OCI-LY7 (cell line): Measurements from ENCODE around the gene HIF3A. TPM values are rescaled to one million over a fixed set of nuclear protein-coding genes. Genes with fewer than 3 reads are reported as not detected.

ENCODE experiments used
- BruUV-seq: library from RNA; stranded (reverse); fragments of 400-500 nt; replicated peaks from 2 replicates; lab custom pipeline; 2021; lab: Mats Ljungman, UMichigan
- CTCF ChIA-PET: fragments of 300-600 bp; sonication (Branson Sonifier 250); formaldehyde crosslinking; loops from one replicate; lab custom pipeline; 2022; ENCODE audit warnings: antibody characterized with exemption; ENCODE audit not compliant: unreplicated experiment; lab: Charles Lee
- POLR2A ChIA-PET: fragments of 300-600 bp; sonication (Branson Sonifier 250); formaldehyde crosslinking; loops from one replicate; lab custom pipeline; 2022; ENCODE audit warnings: antibody characterized with exemption; lab: Charles Lee
- DNase-seq: peaks from one replicate; pipeline ENCODE4 v3.0.0-alpha.2; 2015; ENCODE audit warnings: low spot score
- H2AFZ ChIP-seq: fragments of 200-600 bp; sonication (generic), shearing (Covaris generic); 2 replicates; pipeline ENCODE4 v1.6.1; 2014; ENCODE audit warnings: mild to moderate bottlenecking, antibody characterized with exemption, low read length, moderate library complexity
- H3K27ac ChIP-seq: fragments of 200-600 bp; sonication (generic); 2 replicates; pipeline ENCODE4 v1.5.1; 2014; ENCODE audit warnings: mixed run types, low read depth, mild to moderate bottlenecking, moderate library complexity, low read length, inconsistent platforms; ENCODE audit not compliant: poor library complexity, severe bottlenecking
- H3K36me3 ChIP-seq: fragments of 200-600 bp; sonication (generic); 2 replicates; pipeline ENCODE4 v1.6.1; 2014; ENCODE audit warnings: mild to moderate bottlenecking, antibody characterized with exemption, low read length, moderate library complexity, mixed read lengths; ENCODE audit not compliant: insufficient read depth
- H3K4me1 ChIP-seq: fragments of 200-600 bp; sonication (generic); 2 replicates; pipeline ENCODE4 v1.5.1; 2014; ENCODE audit warnings: mild to moderate bottlenecking, low read length; ENCODE audit not compliant: insufficient read depth, poor library complexity, severe bottlenecking
- H3K4me2 ChIP-seq: fragments of 200-600 bp; sonication (generic); 2 replicates; pipeline ENCODE4 v1.6.1; 2014; ENCODE audit warnings: mild to moderate bottlenecking, low read length
- H3K4me3 ChIP-seq: fragments of 200-600 bp; sonication (generic); 2 replicates; pipeline ENCODE4 v1.5.1; 2014; ENCODE audit warnings: mild to moderate bottlenecking, low read depth, low read length; ENCODE audit not compliant: poor library complexity, severe bottlenecking
- H3K79me2 ChIP-seq: fragments of 200-600 bp; sonication (generic); 2 replicates; pipeline ENCODE4 v1.6.1; 2016; ENCODE audit warnings: low read depth, mild to moderate bottlenecking, low read length, moderate library complexity, mixed read lengths; ENCODE audit not compliant: insufficient read depth
- H3K9me2 ChIP-seq: fragments of 200-600 bp; sonication (generic); 2 replicates; pipeline ENCODE4 v1.6.1; 2016; ENCODE audit warnings: mild to moderate bottlenecking, low read length, mixed read lengths; ENCODE audit not compliant: insufficient read depth
- H3K9me3 ChIP-seq: fragments of 200-600 bp; sonication (generic); 2 replicates; pipeline ENCODE4 v1.6.1; 2014; ENCODE audit warnings: mild to moderate bottlenecking, mixed run types, low read length, mixed read lengths
- H4K20me1 ChIP-seq: fragments of 200-600 bp; sonication (generic); 2 replicates; pipeline ENCODE4 v1.6.1; 2014; ENCODE audit warnings: mild to moderate bottlenecking, antibody characterized with exemption, low read length, moderate library complexity, mixed read lengths; ENCODE audit not compliant: insufficient read depth
- CTCF ChIP-seq: fragments of 200-600 bp; sonication (generic); conservative IDR thresholded peaks from 2 replicates; pipeline ENCODE4 v1.5.1; 2014; ENCODE audit warnings: mild to moderate bottlenecking, antibody characterized with exemption, low read length, moderate library complexity, mixed read lengths
- EZH2phosphoT487 ChIP-seq: fragments of 200-600 bp; sonication (generic); IDR thresholded peaks from 2 replicates; pipeline ENCODE4 v1.6.1; 2018; ENCODE audit warnings: low read depth, borderline replicate concordance, mild to moderate bottlenecking, mixed run types, antibody characterized with exemption, low read length, moderate library complexity, mixed read lengths
- intact Hi-C: fragments of 100-400 bp; cut with micrococcal nuclease; formaldehyde crosslinking; loops from one replicate; pipeline ENCODE4 v1.10.0; 2022; ENCODE audit not compliant: unreplicated experiment
- total RNA-seq, 2 experiments: library from RNA; depleted of rRNA in 1 of 2; stranded (reverse); fragments of >200 nt in 1 of 2; shearing (Covaris generic) in 1 of 2; gene quantifications; 2 replicates each; pipeline ENCODE4 v1.2.3, GENCODE V29; 2014 to 2022

HIF3A gene
- total RNA-seq, 2 experiments from 2014 or later, result not detected

- H3K9me2 ChIP-seq, result no peaks in the 10 kb centered on the region
- H3K79me2 ChIP-seq, result no peaks in the 10 kb centered on the region
- H3K27ac ChIP-seq, result no peak overlapping the region
- POLR2A ChIA-PET, result no interaction called here
- TF ChIP-seq EZH2phosphoT487 (no peak), CTCF (no peak)
- H3K4me3 ChIP-seq, result no peak overlapping the region
- CTCF ChIA-PET, result no interaction called here
- H2AFZ ChIP-seq, result no peak overlapping the region
- no peaks in the 10 kb centered on the region for H3K36me3 ChIP-seq
- intact Hi-C loops, result no loop called here
- no peaks in the 10 kb centered on the region for H3K4me1 ChIP-seq
- H4K20me1 ChIP-seq, result no peaks in the 10 kb centered on the region
- no peak overlapping the region for H3K4me2 ChIP-seq
- no peaks in the 10 kb centered on the region for H3K9me3 ChIP-seq
- DNase-seq, result no peak
- no TSS peak for BruUV-seq
Observed at GRCh38 chr19:46299004-46299509, 2.2 kb downstream of the HIF3A start.

GRCh38 chr19:46299695-46300094 lies 2.9 kb downstream of the HIF3A start:
- intact Hi-C loops, result no loop called here
- Histone ChIP-seq H4K20me1 (no peaks in the 10 kb centered on the region), H3K9me2 (no peaks in the 10 kb centered on the region), H3K4me3 (no peak overlapping the region), H3K36me3 (no peaks in the 10 kb centered on the region), H3K27ac (no peak overlapping the region), H3K4me1 (no peaks in the 10 kb centered on the region), H3K9me3 (no peaks in the 10 kb centered on the region), H2AFZ (no peak overlapping the region), H3K4me2 (no peak overlapping the region), H3K79me2 (no peaks in the 10 kb centered on the region)
- POLR2A ChIA-PET, result no interaction called here
- CTCF ChIA-PET, result no interaction called here
- TF ChIP-seq EZH2phosphoT487, result no peak
- TF ChIP-seq CTCF, result no peak
- DNase-seq, result no peak
- no TSS peak for BruUV-seq

GRCh38 chr19:46303322-46303690 lies 6.5 kb downstream of the HIF3A start:
- POLR2A ChIA-PET, result no interaction called here
- Histone ChIP-seq H3K9me2 (no peaks in the 10 kb centered on the region), H3K4me2 (no peak overlapping the region), H3K4me1 (no peaks in the 10 kb centered on the region), H4K20me1 (no peaks in the 10 kb centered on the region), H3K9me3 (no peaks in the 10 kb centered on the region), H3K27ac (no peak overlapping the region), H2AFZ (no peak overlapping the region), H3K36me3 (no peaks in the 10 kb centered on the region), H3K79me2 (no peaks in the 10 kb centered on the region), H3K4me3 (no peak overlapping the region)
- CTCF ChIA-PET, result no interaction called here
- intact Hi-C loops, result no loop called here
- BruUV-seq, result no TSS peak
- no peak for DNase-seq
- no peak for TF ChIP-seq CTCF
